Activated T-helper 2 cell treated with anti-CD3 and anti-CD28 coated beads, Interferon-gamma antibody, Interleukin-2, Interleukin-4, amounts not matched to agents 10 μg/mL and 5 μg/mL and 100 μg/mL, durations not matched to agents 14 hours and 24 hours and 36 hours (primary cell): Measurements from ENCODE around the gene FAM200B. TPM values are rescaled to one million over a fixed set of nuclear protein-coding genes. Genes with fewer than 3 reads are reported as not detected.

ENCODE experiments used
- DNase-seq: peaks from one replicate; pipeline ENCODE4 v3.0.0; 2021; ENCODE audit warnings: low spot score
- H3K27ac Mint-ChIP-seq: one replicate; pipeline ENCODE4 v1.8.0; 2021; ENCODE audit warnings: mixed read lengths
- H3K27me3 Mint-ChIP-seq: one replicate; pipeline ENCODE4 v1.8.0; 2021; ENCODE audit warnings: low read depth, mixed read lengths
- H3K36me3 Mint-ChIP-seq: one replicate; pipeline ENCODE4 v1.8.0; 2021; ENCODE audit warnings: low read depth, mixed read lengths
- H3K4me1 Mint-ChIP-seq: one replicate; pipeline ENCODE4 v1.8.0; 2021; ENCODE audit warnings: low read depth, mixed read lengths
- H3K4me3 Mint-ChIP-seq: one replicate; pipeline ENCODE4 v1.8.0; 2021; ENCODE audit warnings: low read depth, mild to moderate bottlenecking, moderate library complexity, mixed read lengths
- H3K9me3 Mint-ChIP-seq: one replicate; pipeline ENCODE4 v1.8.0; 2021; ENCODE audit warnings: mixed read lengths
- intact Hi-C: fragments of 100-400 bp; cut with micrococcal nuclease; formaldehyde crosslinking; loops from one replicate; pipeline ENCODE4 v1.15.1; 2023
- total RNA-seq: library from RNA; stranded (reverse); gene quantifications from 2 replicates; pipeline ENCODE4 v1.2.3, GENCODE V29; 2022

Gene FAM200B
- total RNA-seq, 1 donor from 2014 or later = 6.8 TPM

DNA sequence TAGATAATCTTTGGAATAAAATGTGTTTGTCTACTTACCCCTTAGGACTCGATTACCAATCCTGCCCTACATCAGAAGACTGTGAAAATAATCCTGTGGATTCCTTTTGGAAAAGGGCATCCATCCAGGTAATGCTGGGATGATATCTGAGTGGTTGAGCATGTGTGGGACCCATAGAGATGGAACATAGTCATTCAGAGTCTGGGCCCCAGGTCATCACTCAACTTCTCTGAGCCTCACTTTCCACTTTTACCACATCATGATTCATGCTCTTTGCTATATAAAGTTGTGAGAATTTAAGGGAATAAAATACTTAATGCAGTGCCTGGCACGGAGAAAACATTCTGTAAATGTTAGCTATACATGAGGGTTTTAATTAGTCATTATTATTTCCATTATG, 30.1 kb downstream of the FAM200B start:
- H3K4me1 Mint-ChIP-seq = no peaks in the 10 kb centered on the region
- intact Hi-C loops = no loop called here
- no peaks in the 10 kb centered on the region for H3K36me3 Mint-ChIP-seq
- H3K9me3 Mint-ChIP-seq = no peaks in the 10 kb centered on the region
- H3K27me3 Mint-ChIP-seq = peaks cover 5% of the 10 kb centered on the region
- H3K4me3 Mint-ChIP-seq = no peak overlapping the region
- DNase-seq = no peak
- H3K27ac Mint-ChIP-seq = no peak overlapping the region

DNA sequence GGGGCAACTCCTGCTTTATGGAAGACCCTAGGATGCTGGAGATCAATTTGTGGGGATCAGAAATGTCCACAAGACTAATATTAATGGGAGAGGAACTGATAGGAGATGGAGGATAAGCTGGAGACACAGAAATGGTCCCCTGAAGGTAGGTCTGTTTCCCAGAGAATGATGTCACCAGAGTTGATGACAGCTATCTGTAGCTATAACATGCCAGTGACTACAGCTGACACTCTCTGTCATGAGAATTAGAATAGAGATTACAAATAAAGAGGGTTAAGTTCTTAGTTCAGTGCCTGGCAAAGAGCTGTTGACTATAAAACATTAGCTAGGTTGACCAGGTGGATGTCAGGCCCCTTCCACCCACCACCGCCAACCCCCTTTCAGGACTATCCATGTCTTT, 30.6 kb downstream of the FAM200B start:
- intact Hi-C loops = no loop called here
- H3K27me3 Mint-ChIP-seq = peaks cover 3% of the 10 kb centered on the region
- no peaks in the 10 kb centered on the region for H3K4me1 Mint-ChIP-seq
- H3K4me3 Mint-ChIP-seq = no peak overlapping the region
- no peak overlapping the region for H3K27ac Mint-ChIP-seq
- H3K9me3 Mint-ChIP-seq = no peaks in the 10 kb centered on the region
- DNase-seq = no peak
- H3K36me3 Mint-ChIP-seq = no peaks in the 10 kb centered on the region

- Mint-ChIP-seq H3K36me3 (no peaks in the 10 kb centered on the region), H3K27me3 (peaks cover 2% of the 10 kb centered on the region), H3K4me3 (no peak overlapping the region), H3K9me3 (no peaks in the 10 kb centered on the region), H3K4me1 (no peaks in the 10 kb centered on the region), H3K27ac (no peak overlapping the region)
- DNase-seq = no peak
- intact Hi-C loops = no loop called here
Observed at GRCh38 chr4:15714141-15714540, 32.5 kb downstream of the FAM200B start.

DNA sequence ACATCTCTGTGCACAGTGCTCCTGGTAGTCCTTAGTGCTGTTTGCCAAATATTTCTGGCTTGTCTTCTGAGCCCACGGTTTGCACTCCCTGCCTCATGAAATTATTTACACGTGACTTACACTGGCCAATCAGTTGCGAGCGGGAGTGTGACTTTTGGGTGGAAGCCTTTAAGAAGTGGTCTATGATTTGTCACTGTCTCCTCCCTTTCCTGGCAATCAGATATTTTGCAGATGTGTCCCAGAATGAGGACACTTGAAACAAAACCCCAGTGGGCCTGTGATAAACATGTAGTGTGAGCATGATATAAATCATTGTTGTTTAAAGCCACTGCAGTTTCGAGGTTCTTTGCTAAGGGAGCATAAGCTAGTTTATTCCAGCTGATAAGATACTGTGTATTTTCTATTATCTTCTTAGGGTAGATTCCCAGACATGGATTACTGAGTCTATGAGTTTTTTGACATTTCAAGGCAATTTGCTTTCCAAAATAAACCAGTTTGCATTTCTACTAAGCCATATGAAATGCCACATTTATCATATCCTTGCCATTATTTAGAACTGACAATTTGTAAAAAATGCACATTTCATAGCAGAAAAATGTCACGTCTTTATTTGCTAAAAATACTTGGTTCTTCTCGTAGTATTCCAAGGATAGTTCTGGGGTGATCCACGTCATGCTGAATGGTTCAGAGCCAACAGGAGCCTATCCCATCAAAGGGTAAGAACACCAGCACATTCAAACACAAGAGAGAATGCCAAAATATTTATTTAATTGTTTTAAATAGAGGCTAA, 33.2 kb downstream of the FAM200B start:
- no peaks in the 10 kb centered on the region for H3K9me3 Mint-ChIP-seq
- peaks cover 2% of the 10 kb centered on the region for H3K27me3 Mint-ChIP-seq
- no peak overlapping the region for H3K4me3 Mint-ChIP-seq
- H3K27ac Mint-ChIP-seq = no peak overlapping the region
- no peaks in the 10 kb centered on the region for H3K4me1 Mint-ChIP-seq
- intact Hi-C loops = no loop called here
- DNase-seq = no peak
- H3K36me3 Mint-ChIP-seq = no peaks in the 10 kb centered on the region

GRCh38 chr4:15716115-15716514, 34.5 kb downstream of the FAM200B start:
- no peak overlapping the region for H3K27ac Mint-ChIP-seq

GRCh38 chr4:15717086-15717485, 35.5 kb downstream of the FAM200B start:
- no peaks in the 10 kb centered on the region for H3K4me1 Mint-ChIP-seq
- H3K27me3 Mint-ChIP-seq = no peaks in the 10 kb centered on the region
- no peak overlapping the region for H3K27ac Mint-ChIP-seq
- H3K36me3 Mint-ChIP-seq = no peaks in the 10 kb centered on the region
- H3K9me3 Mint-ChIP-seq = no peaks in the 10 kb centered on the region
- H3K4me3 Mint-ChIP-seq = no peak overlapping the region
- no peak for DNase-seq
- intact Hi-C loops = no loop called here

More at GRCh38 chr4:15716115-15716514, 34.5 kb downstream of the FAM200B start:
- Mint-ChIP-seq H3K36me3 (no peaks in the 10 kb centered on the region), H3K4me1 (no peaks in the 10 kb centered on the region), H3K4me3 (no peak overlapping the region), H3K9me3 (no peaks in the 10 kb centered on the region), H3K27me3 (no peaks in the 10 kb centered on the region)
- DNase-seq = no peak
- intact Hi-C loops = no loop called here

GRCh38 chr4:15717657-15718416, 36.2 kb downstream of the FAM200B start:
- intact Hi-C loops = no loop called here
- DNase-seq = no peak
- Mint-ChIP-seq H3K4me3 (no peak overlapping the region), H3K27ac (no peak overlapping the region), H3K27me3 (no peaks in the 10 kb centered on the region), H3K9me3 (no peaks in the 10 kb centered on the region), H3K4me1 (no peaks in the 10 kb centered on the region), H3K36me3 (no peaks in the 10 kb centered on the region)

DNA sequence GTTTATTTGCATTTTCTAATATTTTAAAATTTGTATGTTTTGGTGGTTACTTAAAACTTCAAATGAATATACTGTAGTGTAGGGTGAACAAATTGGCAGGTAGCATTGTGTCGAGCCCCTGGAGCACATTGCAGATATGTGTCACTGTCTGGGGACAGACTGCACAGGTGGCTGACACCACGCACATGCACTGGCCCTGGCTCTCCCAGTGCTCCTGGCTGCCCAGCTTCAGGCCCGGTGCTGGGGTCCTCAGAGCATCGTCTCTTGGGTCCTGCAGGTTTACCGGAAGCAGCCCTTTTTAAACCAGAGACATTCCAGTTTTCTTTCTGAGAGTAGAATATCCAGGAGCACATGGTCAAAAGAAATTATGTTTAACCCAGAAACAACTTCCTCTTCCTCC, 36.8 kb downstream of the FAM200B start:
- no peaks in the 10 kb centered on the region for H3K36me3 Mint-ChIP-seq
- DNase-seq = no peak
- H3K4me1 Mint-ChIP-seq = no peaks in the 10 kb centered on the region
- intact Hi-C loops = no loop called here
- no peak overlapping the region for H3K27ac Mint-ChIP-seq
- no peaks in the 10 kb centered on the region for H3K9me3 Mint-ChIP-seq
- H3K27me3 Mint-ChIP-seq = no peaks in the 10 kb centered on the region
- H3K4me3 Mint-ChIP-seq = no peak overlapping the region

DNA sequence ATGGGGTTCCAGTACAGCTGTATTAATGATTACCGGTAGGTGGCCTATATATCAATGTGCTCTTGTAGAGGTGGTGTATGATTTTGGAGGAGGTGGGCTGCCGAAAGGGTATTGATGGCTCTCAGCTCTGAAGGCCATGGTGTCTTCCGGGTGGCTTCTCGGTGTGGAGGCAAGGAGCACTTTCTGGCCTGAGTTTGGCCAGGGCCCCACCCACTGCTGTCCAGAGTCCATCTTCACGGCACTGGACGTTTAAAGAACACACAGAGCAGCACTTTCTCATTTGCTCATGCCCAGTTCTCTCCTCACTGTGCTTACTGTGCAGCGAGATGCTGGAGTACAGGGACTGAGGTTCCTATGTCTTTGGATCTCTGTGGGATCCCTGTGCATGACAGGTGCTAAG, 37.3 kb downstream of the FAM200B start:
- no peaks in the 10 kb centered on the region for H3K36me3 Mint-ChIP-seq
- no peaks in the 10 kb centered on the region for H3K9me3 Mint-ChIP-seq
- H3K27ac Mint-ChIP-seq = no peak overlapping the region
- H3K4me1 Mint-ChIP-seq = no peaks in the 10 kb centered on the region
- DNase-seq = no peak
- no peaks in the 10 kb centered on the region for H3K27me3 Mint-ChIP-seq
- intact Hi-C loops = no loop called here
- H3K4me3 Mint-ChIP-seq = no peak overlapping the region

DNA sequence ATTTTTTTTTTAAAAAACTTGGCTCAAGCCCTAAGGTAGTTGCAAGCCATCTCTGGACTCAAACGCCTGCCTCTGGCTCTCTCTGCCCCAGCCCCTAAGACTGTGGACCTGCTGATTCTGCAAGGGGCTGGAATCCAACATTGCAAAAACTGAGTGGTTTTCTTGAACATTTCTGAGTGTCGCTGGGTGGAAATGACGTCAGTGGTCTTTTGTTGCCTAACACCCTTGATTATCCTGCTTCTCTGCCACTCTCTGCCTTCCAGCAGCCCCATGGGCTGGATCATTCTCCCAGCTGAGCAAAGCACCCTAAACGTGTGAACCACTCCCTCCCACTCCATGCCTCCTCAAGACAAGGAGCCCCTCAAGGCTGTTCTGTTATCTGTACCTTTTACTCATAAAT, 37.9 kb downstream of the FAM200B start:
- no peak overlapping the region for H3K27ac Mint-ChIP-seq
- no peak for DNase-seq
- H3K4me1 Mint-ChIP-seq = no peaks in the 10 kb centered on the region

GRCh38 chr4:15720851-15721250, 39.2 kb downstream of the FAM200B start:
- no peak for DNase-seq
- intact Hi-C loops = no loop called here
- H3K9me3 Mint-ChIP-seq = no peaks in the 10 kb centered on the region
- H3K27me3 Mint-ChIP-seq = peaks cover 3% of the 10 kb centered on the region
- no peaks in the 10 kb centered on the region for H3K36me3 Mint-ChIP-seq
- H3K4me1 Mint-ChIP-seq = no peaks in the 10 kb centered on the region
- H3K27ac Mint-ChIP-seq = no peak overlapping the region
- H3K4me3 Mint-ChIP-seq = no peak overlapping the region

More for the DNA sequence above, 37.9 kb downstream of the FAM200B start:
- H3K9me3 Mint-ChIP-seq = no peaks in the 10 kb centered on the region
- no peak overlapping the region for H3K4me3 Mint-ChIP-seq
- no peaks in the 10 kb centered on the region for H3K27me3 Mint-ChIP-seq
- no peaks in the 10 kb centered on the region for H3K36me3 Mint-ChIP-seq
- intact Hi-C loops = no loop called here

GRCh38 chr4:15725608-15726007, 44.0 kb downstream of the FAM200B start:
- peaks cover 8% of the 10 kb centered on the region for H3K27me3 Mint-ChIP-seq
- DNase-seq = no peak
- H3K9me3 Mint-ChIP-seq = no peaks in the 10 kb centered on the region
- intact Hi-C loops = no loop called here
- peaks cover 8% of the 10 kb centered on the region for H3K4me1 Mint-ChIP-seq
- no peaks in the 10 kb centered on the region for H3K36me3 Mint-ChIP-seq
- no peak overlapping the region for H3K27ac Mint-ChIP-seq
- no peak overlapping the region for H3K4me3 Mint-ChIP-seq

GRCh38 chr4:15729910-15730533, 48.4 kb downstream of the FAM200B start:
- Mint-ChIP-seq H3K4me1 (peaks cover 21% of the 10 kb centered on the region), H3K9me3 (no peaks in the 10 kb centered on the region), H3K4me3 (no peak overlapping the region), H3K36me3 (peaks cover 4% of the 10 kb centered on the region), H3K27me3 (peaks cover 8% of the 10 kb centered on the region), H3K27ac (no peak overlapping the region)
- intact Hi-C loops = loop anchor here (1.0 to 5.0 kb wide), 6 partner anchors 26 to 272 kb away; no protein-coding TSS in a partner anchor
- DNase-seq = no peak
